HEK293 (cell line): ENCODE data around the gene MGST3.

Experiments
- CTCF ChIA-PET: fragments of 350-600 bp; formaldehyde crosslinking; extraction: SDS; loops from one replicate; lab custom pipeline; 2021; ENCODE audit warnings: antibody characterized with exemption; lab: Yijun Ruan, JAX
- POLR2A ChIA-PET: fragments of 300-600 bp; formaldehyde crosslinking; extraction: SDS; loops from one replicate; lab custom pipeline; 2020; ENCODE audit warnings: antibody characterized with exemption, inconsistent platforms; lab: Yijun Ruan, JAX
- H3K27ac ChIP-seq: fragments of 200-500 bp; sonication (Bioruptor generic); 2 replicates; pipeline ENCODE4 v1.5.1; 2014; ENCODE audit warnings: low read depth, low read length, control low read depth, inconsistent platforms; ENCODE audit errors: extremely low read depth
- H3K36me3 ChIP-seq, 2 experiments: fragments of 200-500 bp in 1 of 2; sonication (Bioruptor generic) in 1 of 2; 1 replicate in 1 of 2; 2 replicates in 1 of 2; pipeline ENCODE4 v1.5.1; 2014 to 2017; ENCODE audit warnings: inconsistent platforms in 2 of 2, low read length in 2 of 2; ENCODE audit not compliant: control insufficient read depth in 2 of 2, insufficient read depth in 1 of 2
- H3K4me1 ChIP-seq: fragments of 200-500 bp; sonication (Bioruptor generic); 2 replicates; pipeline ENCODE4 v1.5.1; 2014; ENCODE audit warnings: mild to moderate bottlenecking, low read length, inconsistent platforms; ENCODE audit not compliant: control insufficient read depth, insufficient read depth
- H3K4me3 ChIP-seq: 2 replicates; pipeline ENCODE4 v1.5.1; 2011; ENCODE audit warnings: low read depth, mild to moderate bottlenecking, control low read depth, low read length, moderate library complexity
- H3K9me3 ChIP-seq: fragments of 200-500 bp; sonication (Bioruptor generic); 2 replicates; pipeline ENCODE4 v1.5.1; 2014; ENCODE audit warnings: low read depth, low read length, inconsistent platforms; ENCODE audit not compliant: control insufficient read depth, insufficient read depth
- GLI4 ChIP-seq: fragments of 450-650 bp; formaldehyde crosslinking; IDR thresholded peaks from 2 replicates; pipeline ENCODE4 v1.5.1; 2016; ENCODE audit warnings: missing biosample characterization, missing genetic modification characterization
- INSM2 ChIP-seq: fragments of 450-650 bp; formaldehyde crosslinking; IDR thresholded peaks from 2 replicates; pipeline ENCODE4 v1.5.1; 2016; ENCODE audit warnings: missing biosample characterization, missing genetic modification characterization
- SETDB1 ChIP-seq: IDR thresholded peaks from one replicate; pipeline ENCODE4 v1.6.1; 2017; ENCODE audit warnings: mild to moderate bottlenecking, low read length, moderate library complexity, mixed read lengths; ENCODE audit not compliant: insufficient read length
- ZFP3 ChIP-seq: fragments of 450-650 bp; formaldehyde crosslinking; IDR thresholded peaks from 2 replicates; pipeline ENCODE4 v1.5.1; 2016; ENCODE audit warnings: low read depth, missing biosample characterization, missing genetic modification characterization
- ZNF10 ChIP-seq: fragments of 450-650 bp; formaldehyde crosslinking; IDR thresholded peaks from 2 replicates; pipeline ENCODE4 v1.5.1; 2017; ENCODE audit warnings: missing biosample characterization, missing genetic modification characterization
- ZNF138 ChIP-seq: fragments of 450-650 bp; formaldehyde crosslinking; IDR thresholded peaks from 2 replicates; pipeline ENCODE4 v1.5.1; 2016; ENCODE audit warnings: missing biosample characterization, missing genetic modification characterization, borderline replicate concordance
- ZNF157 ChIP-seq: fragments of 450-650 bp; formaldehyde crosslinking; IDR thresholded peaks from 2 replicates; pipeline ENCODE4 v1.5.1; 2016; ENCODE audit warnings: missing biosample characterization, missing genetic modification characterization
- ZNF18 ChIP-seq: fragments of 450-650 bp; formaldehyde crosslinking; IDR thresholded peaks from 2 replicates; pipeline ENCODE4 v1.5.1; 2016; ENCODE audit warnings: missing biosample characterization, missing genetic modification characterization
- ZNF184 ChIP-seq: fragments of 450-650 bp; IDR thresholded peaks from 2 replicates; pipeline ENCODE4 v1.5.1; 2018; ENCODE audit warnings: missing biosample characterization, mild to moderate bottlenecking, missing genetic modification characterization
- ZNF280C ChIP-seq: fragments of 450-650 bp; formaldehyde crosslinking; IDR thresholded peaks from 2 replicates; pipeline ENCODE4 v1.5.1; 2016; ENCODE audit warnings: missing biosample characterization, missing genetic modification characterization
- ZNF391 ChIP-seq: fragments of 450-650 bp; formaldehyde crosslinking; IDR thresholded peaks from 2 replicates; pipeline ENCODE4 v1.5.1; 2016; ENCODE audit warnings: low read depth, missing biosample characterization, missing genetic modification characterization, borderline replicate concordance
- ZNF529 ChIP-seq: fragments of 450-650 bp; formaldehyde crosslinking; IDR thresholded peaks from 2 replicates; pipeline ENCODE4 v1.5.1; 2017; ENCODE audit warnings: missing genetic modification characterization, missing biosample characterization; ENCODE audit not compliant: insufficient replicate concordance
- ZNF530 ChIP-seq: fragments of 450-650 bp; formaldehyde crosslinking; IDR thresholded peaks from 2 replicates; pipeline ENCODE4 v1.5.1; 2016; ENCODE audit warnings: low read depth, missing biosample characterization, missing genetic modification characterization
- ZNF548 ChIP-seq: fragments of 450-650 bp; formaldehyde crosslinking; IDR thresholded peaks from 2 replicates; pipeline ENCODE4 v1.5.1; 2016; ENCODE audit warnings: missing biosample characterization, missing genetic modification characterization
- ZNF610 ChIP-seq: fragments of 450-650 bp; formaldehyde crosslinking; IDR thresholded peaks from 2 replicates; pipeline ENCODE4 v1.5.1; 2016; ENCODE audit warnings: missing biosample characterization, missing genetic modification characterization, borderline replicate concordance
- ZNF645 ChIP-seq: fragments of 450-650 bp; formaldehyde crosslinking; IDR thresholded peaks from 2 replicates; pipeline ENCODE4; 2016; ENCODE audit warnings: missing biosample characterization, missing genetic modification characterization
- ZSCAN5A ChIP-seq: fragments of 450-650 bp; formaldehyde crosslinking; IDR thresholded peaks from 2 replicates; pipeline ENCODE4 v1.5.1; 2016; ENCODE audit warnings: missing biosample characterization, missing genetic modification characterization

MGST3 gene

GRCh38 chr1:165610866-165611265, 20.2 kb upstream of the MGST3 start:
- no peaks in the 10 kb centered on the region for H3K36me3 ChIP-seq
- CTCF ChIA-PET, result interaction anchor here (0.7 to 2.9 kb wide), 3 partner anchors 10 to 68 kb away, joined by 3 to 17 read pairs (median 3); no protein-coding TSS in a partner anchor
- no peaks in the 10 kb centered on the region for H3K9me3 ChIP-seq
- H3K4me1 ChIP-seq, result no peaks in the 10 kb centered on the region
- TF ChIP-seq ZNF157 (tag by site-specific recombination) (no peak), ZNF184 (no peak), ZNF610 (tag by site-specific recombination) (no peak), ZNF280C (tag by site-specific recombination) (no peak), ZFP3 (tag by site-specific recombination) (no peak), ZNF18 (tag by site-specific recombination) (no peak), ZSCAN5A (no peak), INSM2 (tag by site-specific recombination) (no peak), ZNF10 (tag by site-specific recombination) (no peak), ZNF530 (tag by site-specific recombination) (no peak), ZNF138 (tag by site-specific recombination) (no peak), ZNF548 (tag by site-specific recombination) (no peak), SETDB1 (no peak)
- TF ChIP-seq, all 188 proteins: peak for 0
- no peak overlapping the region for H3K4me3 ChIP-seq
- no peak overlapping the region for H3K27ac ChIP-seq
- POLR2A ChIA-PET, result no interaction called here

GRCh38 chr1:165612062-165612461, 19.0 kb upstream of the MGST3 start:
- CTCF ChIA-PET, result no interaction called here

More at GRCh38 chr1:165612062-165612461, 19.0 kb upstream of the MGST3 start:
- POLR2A ChIA-PET, result no interaction called here
- Histone ChIP-seq H3K27ac (no peak overlapping the region), H3K4me1 (no peaks in the 10 kb centered on the region), H3K4me3 (no peak overlapping the region), H3K36me3 (no peaks in the 10 kb centered on the region), H3K9me3 (no peaks in the 10 kb centered on the region)
- TF ChIP-seq GLI4 (tag by site-specific recombination) (no peak), ZNF645 (tag by site-specific recombination) (no peak), ZNF391 (tag by site-specific recombination) (no peak), ZNF529 (tag by site-specific recombination) (no peak), ZNF530 (tag by site-specific recombination) (no peak)
